ENCODE measurements around the gene CPXM2. TPM values are rescaled to one million over a fixed set of nuclear protein-coding genes. Genes with fewer than 3 reads are reported as not detected.

The CPXM2 gene
- total and polyA plus RNA-seq, 9 of the 15 experiments (the other 6 are each of a cell fraction or from before 2014, with no cell fraction given): not detected

GRCh38 chr10:123896246-123896927, 4.8 kb upstream of the CPXM2 start (continued):
- TF ChIP-seq GMEB1 (CRISPR knock-in tag; IDR thresholded peaks at IDR 0.05) (no peak), SP1 (CRISPR knock-in tag; IDR thresholded peaks at IDR 0.05) (no peak), CEBPB (tag; IDR thresholded peaks at IDR 0.05) (no peak)

GRCh38 chr10:123893651-123894050, 2.0 kb upstream of the CPXM2 start:
- Histone ChIP-seq H3K9ac (ENCODE audit: insufficient read depth in 1 of 2, low read depth in 2 of 2, low read length in 2 of 2) (no peak overlapping the region), H3K9me1 (ENCODE audit: control insufficient read depth, insufficient read depth, low read length) (no peaks in the 10 kb centered on the region), H3K36me3 (ENCODE audit: control insufficient read depth, insufficient read depth, low read length) (no peaks in the 10 kb centered on the region), H2AFZ (ENCODE audit: low read depth, low read length) (no peak overlapping the region), H4K20me1 (replicated peaks; ENCODE audit: control insufficient read depth, insufficient read depth, low read length) (no peaks in the 10 kb centered on the region), H3K4me1 (replicated peaks in 1 of 2; ENCODE audit: control insufficient read depth in 2 of 2, insufficient read depth in 2 of 2, low read length in 2 of 2) (no peaks in the 10 kb centered on the region), H3K27ac (ENCODE audit: extremely low read depth, low read depth, low read length) (no peak overlapping the region), H3K27me3 (ENCODE audit: control insufficient read depth in 2 of 2, insufficient read depth in 2 of 2, low read length in 2 of 2) (peaks cover 0 to 20% of the 10 kb centered on the region in 2 experiments; a peak in 1 of 5 replicates), H3K4me3 (no peak overlapping the region), H3K79me2 (ENCODE audit: control insufficient read depth, insufficient read depth, low read length) (no peaks in the 10 kb centered on the region), H3K9me3 (replicated peaks; ENCODE audit: control insufficient read depth, insufficient read depth, low read depth, low read length) (no peaks in the 10 kb centered on the region), H3K4me2 (ENCODE audit: insufficient read depth, low read length) (no peak overlapping the region)
- intact Hi-C loops (cut with micrococcal nuclease): no loop called here
- BruUV-seq (replicated peaks): no TSS peak
- CTCF ChIA-PET (ENCODE audit: low intra/inter-chr PET ratio): no interaction called here
- no peak for FAIRE-seq
- no peak for ATAC-seq
- TF ChIP-seq TRIM24 (IDR thresholded peaks at IDR 0.05) (no peak), ASH1L (IDR thresholded peaks at IDR 0.05; ENCODE audit: borderline replicate concordance, low read depth, partially characterized antibody) (no peak), FIP1L1 (IDR thresholded peaks at IDR 0.05; ENCODE audit: low read depth, low read length, poor library complexity, severe bottlenecking) (no peak)
- POLR2A ChIA-PET: no interaction called here
- WGBS (ENCODE audit: insufficient coverage, low coverage, missing lambda C conversion rate): 0% methylated on average over 7 of the region's 8 CpGs
- in situ Hi-C loops (cut with MboI): no loop called here
- DNase-seq (ENCODE audit: extremely low read depth in 1 of 4, low spot score in 3 of 4): no peak

All from K562 (cell line).